Ishikawa (cell line): ENCODE results near the gene N4BP2L1.

Experiments
- CEBPB ChIP-seq: IDR thresholded peaks from 2 replicates; pipeline ENCODE4 v1.6.1; 2012
- CREB1 ChIP-seq: IDR thresholded peaks from 2 replicates; pipeline ENCODE4 v1.6.1; 2012; ENCODE audit warnings: low read depth
- EGR1 ChIP-seq: IDR thresholded peaks from 2 replicates; pipeline ENCODE4 v1.6.1; 2012
- EP300 ChIP-seq: IDR thresholded peaks from 2 replicates; pipeline ENCODE4 v1.6.1; 2012; ENCODE audit warnings: borderline replicate concordance
- FOXM1 ChIP-seq: IDR thresholded peaks from 2 replicates; pipeline ENCODE4 v1.6.1; 2012; ENCODE audit warnings: low read depth, borderline replicate concordance
- MAX ChIP-seq: IDR thresholded peaks from 2 replicates; pipeline ENCODE4 v1.6.1; 2012
- NFIC ChIP-seq: IDR thresholded peaks from 2 replicates; pipeline ENCODE4 v1.6.1; 2012
- RAD21 ChIP-seq: IDR thresholded peaks from 2 replicates; pipeline ENCODE4 v1.6.1; 2012; ENCODE audit warnings: low read depth
- REST ChIP-seq: IDR thresholded peaks from 2 replicates; pipeline ENCODE4 v1.6.1; 2012; ENCODE audit warnings: low read depth, mild to moderate bottlenecking
- TAF1 ChIP-seq: IDR thresholded peaks from 2 replicates; pipeline ENCODE4 v1.6.1; 2012; ENCODE audit warnings: low read depth, mild to moderate bottlenecking
- TCF12 ChIP-seq: IDR thresholded peaks from 2 replicates; pipeline ENCODE4 v1.6.1; 2012; ENCODE audit warnings: low read depth
- YY1 ChIP-seq: IDR thresholded peaks from 2 replicates; pipeline ENCODE4 v1.6.1; 2012; ENCODE audit warnings: low read depth
- ZBTB7A ChIP-seq: IDR thresholded peaks from 2 replicates; pipeline ENCODE4 v1.6.1; 2012; ENCODE audit warnings: low read depth
- TF ChIP-seq, protein P1 (sequence below): IDR thresholded peaks from 2 replicates; pipeline ENCODE4 v1.6.1; 2012

- no peak for TF ChIP-seq CEBPB
- TF ChIP-seq EP300, result no peak
- TF ChIP-seq, protein P1, sequence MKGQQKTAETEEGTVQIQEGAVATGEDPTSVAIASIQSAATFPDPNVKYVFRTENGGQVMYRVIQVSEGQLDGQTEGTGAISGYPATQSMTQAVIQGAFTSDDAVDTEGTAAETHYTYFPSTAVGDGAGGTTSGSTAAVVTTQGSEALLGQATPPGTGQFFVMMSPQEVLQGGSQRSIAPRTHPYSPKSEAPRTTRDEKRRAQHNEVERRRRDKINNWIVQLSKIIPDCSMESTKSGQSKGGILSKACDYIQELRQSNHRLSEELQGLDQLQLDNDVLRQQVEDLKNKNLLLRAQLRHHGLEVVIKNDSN, result no peak
- no peak for TF ChIP-seq REST
- TF ChIP-seq TCF12, result no peak
- TF ChIP-seq MAX, result no peak
- no peak for TF ChIP-seq CREB1
- TF ChIP-seq FOXM1, result no peak
- TF ChIP-seq RAD21, result no peak
- TF ChIP-seq EGR1, result no peak
- TF ChIP-seq YY1, result no peak
- TF ChIP-seq NFIC, result no peak
- TF ChIP-seq ZBTB7A, result no peak
- no peak for TF ChIP-seq TAF1
These were observed 877 bp upstream of the N4BP2L1 start for GRCh38 chr13:32428581-32429432.
